Bladder microvascular endothelial cell (primary cell): ENCODE results near the gene STXBP6. TPM values are rescaled to one million over a fixed set of nuclear protein-coding genes. Genes with fewer than 3 reads are reported as not detected.

ENCODE experiments used
- total RNA-seq: library from RNA; depleted of rRNA; stranded (reverse); fragments of >200 nt; gene quantifications from 2 replicates; pipeline ENCODE4 v1.2.3, GENCODE V29; 2014

The STXBP6 gene
- total RNA-seq = 0.16 and 1.4 TPM in 2 replicates

DNA sequence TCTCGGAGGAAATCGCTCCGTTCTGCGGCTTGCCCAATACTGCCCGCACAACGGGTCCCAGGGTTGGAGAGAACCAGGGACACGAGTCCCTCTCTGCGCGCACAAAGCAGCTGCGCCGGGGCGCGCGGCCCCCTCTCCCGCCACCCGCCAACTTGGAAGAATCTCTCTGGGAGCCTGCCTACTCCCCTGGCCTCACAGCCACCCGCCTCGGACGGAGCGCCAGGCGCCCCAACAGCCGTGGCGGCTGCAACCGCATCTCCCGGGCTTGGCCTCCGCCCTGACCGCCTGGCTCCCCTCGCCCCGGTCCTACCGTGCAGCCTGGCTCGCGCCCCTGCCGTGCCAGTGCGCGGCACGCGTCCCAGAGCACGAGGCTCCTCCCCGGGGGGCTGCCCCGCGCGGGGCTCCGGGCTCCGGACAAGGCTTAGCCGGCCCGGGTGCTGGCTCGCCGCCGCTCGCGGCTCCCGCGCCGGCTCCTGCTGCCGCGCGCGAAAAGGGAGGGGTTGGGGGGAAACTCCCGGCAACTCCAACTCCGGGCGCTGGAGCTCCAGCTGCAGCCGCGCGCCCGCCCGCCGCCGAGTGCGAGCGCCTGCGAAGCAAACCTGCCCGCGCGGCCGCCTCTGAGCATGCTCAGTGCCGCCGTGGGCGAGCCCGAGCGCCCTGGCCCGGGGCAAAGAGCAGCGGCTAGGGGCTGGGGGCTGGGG lies at the start of gene STXBP6:
TSS of gene STXBP6 (minus strand) at position 580 of the 701 bp plus-strand sequence. CDS start 75,329 bp downstream, outside the sequence.

